A673 (cell line): ENCODE measurements around the gene PIGC. TPM values are rescaled to one million over a fixed set of nuclear protein-coding genes. Genes with fewer than 3 reads are reported as not detected.

ENCODE experiments used
- BruUV-seq: library from RNA; stranded (reverse); fragments of 400-500 nt; replicated peaks from 2 replicates; lab custom pipeline; 2021; lab: Mats Ljungman, UMichigan
- CTCF ChIA-PET: fragments of 300-600 bp; sonication (Branson Sonifier 250); formaldehyde crosslinking; loops from one replicate; lab custom pipeline; 2022; ENCODE audit warnings: antibody characterized with exemption; lab: Charles Lee
- POLR2A ChIA-PET: fragments of 300-600 bp; sonication (Branson Sonifier 250); formaldehyde crosslinking; loops from one replicate; lab custom pipeline; 2022; ENCODE audit warnings: antibody characterized with exemption; ENCODE audit not compliant: low non-redundant PET; lab: Charles Lee
- DNase-seq: peaks from one replicate; pipeline ENCODE4 v3.0.0-alpha.2; 2015; ENCODE audit warnings: low spot score
- H3K27ac ChIP-seq: fragments of 200-600 bp; sonication (generic); 2 replicates; pipeline ENCODE4 v1.5.1; 2016; ENCODE audit warnings: mixed run types, low read depth, mild to moderate bottlenecking, mixed read lengths, antibody characterized with exemption, low read length; ENCODE audit not compliant: poor library complexity, severe bottlenecking
- H3K27me3 ChIP-seq: fragments of 200-600 bp; sonication (generic); replicated peaks from 2 replicates; pipeline ENCODE4 v1.6.1; 2017; ENCODE audit warnings: mixed run types, low read depth, mild to moderate bottlenecking, mixed read lengths, antibody characterized with exemption, low read length; ENCODE audit not compliant: insufficient read depth, poor library complexity
- H3K36me3 ChIP-seq: fragments of 200-600 bp; sonication (generic); 2 replicates; pipeline ENCODE4 v1.6.1; 2016; ENCODE audit warnings: mixed run types, mild to moderate bottlenecking, mixed read lengths, antibody characterized with exemption, low read length; ENCODE audit not compliant: insufficient read depth, poor library complexity, severe bottlenecking
- H3K4me1 ChIP-seq: fragments of 200-600 bp; sonication (generic); 2 replicates; pipeline ENCODE4 v1.6.1; 2017; ENCODE audit warnings: mixed run types, mild to moderate bottlenecking, mixed read lengths, antibody characterized with exemption, low read length; ENCODE audit not compliant: insufficient read depth, poor library complexity, severe bottlenecking
- H3K4me3 ChIP-seq: fragments of 200-600 bp; sonication (generic); 2 replicates; pipeline ENCODE4 v1.5.1; 2016; ENCODE audit warnings: low read depth, mixed run types, mild to moderate bottlenecking, mixed read lengths, low read length; ENCODE audit not compliant: poor library complexity, severe bottlenecking
- H3K9me3 ChIP-seq: fragments of 200-600 bp; sonication (generic); 2 replicates; pipeline ENCODE4 v1.6.1; 2016; ENCODE audit warnings: mixed run types, low read depth, mild to moderate bottlenecking, mixed read lengths, antibody characterized with exemption, low read length; ENCODE audit not compliant: poor library complexity, severe bottlenecking
- CTCF ChIP-seq: fragments of 300-800, 200-600 bp; sonication (generic); conservative IDR thresholded peaks from 2 replicates; pipeline ENCODE4 v1.5.1; 2017; ENCODE audit warnings: low read depth, mild to moderate bottlenecking, antibody characterized with exemption, low read length, moderate library complexity, mixed read lengths
- EZH2 ChIP-seq: fragments of 200-600 bp; sonication (generic); IDR thresholded peaks from 2 replicates; pipeline ENCODE4 v1.6.1; 2017; ENCODE audit warnings: borderline replicate concordance, low read depth, mild to moderate bottlenecking, mixed read lengths, antibody characterized with exemption, low read length; ENCODE audit not compliant: poor library complexity, severe bottlenecking
- intact Hi-C: fragments of 100-400 bp; cut with micrococcal nuclease; formaldehyde crosslinking; loops from one replicate; pipeline ENCODE4 v1.10.0; 2022; ENCODE audit not compliant: unreplicated experiment
- total RNA-seq: library from RNA; stranded (reverse); gene quantifications from 2 replicates; pipeline ENCODE4 v1.2.3, GENCODE V29; 2021

PIGC gene
- total RNA-seq, 1 experiment from 2014 or later = 21.0 TPM

DNA sequence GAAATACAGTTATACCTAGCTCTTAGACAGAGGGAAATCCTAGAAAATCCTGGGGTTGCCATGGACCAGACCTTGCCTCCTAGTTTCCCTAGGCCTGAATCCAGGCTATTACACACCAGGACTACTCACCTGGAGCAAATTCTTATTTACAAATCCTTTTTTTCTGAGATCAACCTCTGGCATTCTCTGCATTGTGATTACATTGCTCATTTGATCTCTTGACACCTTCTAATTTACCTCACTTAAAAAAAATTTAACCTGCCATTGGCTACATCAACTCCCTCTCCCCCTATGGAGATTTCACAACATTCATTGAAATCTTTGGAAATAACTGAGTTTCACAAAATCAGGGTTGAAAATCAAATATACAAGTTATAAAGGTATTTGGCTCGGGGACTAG lies 26.3 kb downstream of the PIGC start:
- no peak overlapping the region for H3K4me3 ChIP-seq
- H3K27ac ChIP-seq = no peak overlapping the region
- no peaks in the 10 kb centered on the region for H3K4me1 ChIP-seq
- H3K9me3 ChIP-seq = no peaks in the 10 kb centered on the region
- TF ChIP-seq CTCF (no peak), EZH2 (no peak)
- CTCF ChIA-PET = no interaction called here
- POLR2A ChIA-PET = no interaction called here
- no peak for DNase-seq
- intact Hi-C loops = no loop called here
- no peaks in the 10 kb centered on the region for H3K36me3 ChIP-seq
- H3K27me3 ChIP-seq = no peaks in the 10 kb centered on the region
- BruUV-seq = no TSS peak

GRCh38 chr1:172416496-172417035 lies 27.3 kb downstream of the PIGC start:
- no peak for DNase-seq
- CTCF ChIA-PET = no interaction called here
- no peak overlapping the region for H3K4me3 ChIP-seq
- no peaks in the 10 kb centered on the region for H3K4me1 ChIP-seq
- BruUV-seq = no TSS peak
- H3K27ac ChIP-seq = no peak overlapping the region
- POLR2A ChIA-PET = interaction anchor here (0.6 kb wide), 1 partner anchor 552 kb away, joined by 4 read pairs; no protein-coding TSS in a partner anchor
- no peaks in the 10 kb centered on the region for H3K27me3 ChIP-seq
- no peaks in the 10 kb centered on the region for H3K9me3 ChIP-seq
- TF ChIP-seq CTCF (no peak), EZH2 (no peak)
- H3K36me3 ChIP-seq = no peaks in the 10 kb centered on the region
- intact Hi-C loops = no loop called here

DNA sequence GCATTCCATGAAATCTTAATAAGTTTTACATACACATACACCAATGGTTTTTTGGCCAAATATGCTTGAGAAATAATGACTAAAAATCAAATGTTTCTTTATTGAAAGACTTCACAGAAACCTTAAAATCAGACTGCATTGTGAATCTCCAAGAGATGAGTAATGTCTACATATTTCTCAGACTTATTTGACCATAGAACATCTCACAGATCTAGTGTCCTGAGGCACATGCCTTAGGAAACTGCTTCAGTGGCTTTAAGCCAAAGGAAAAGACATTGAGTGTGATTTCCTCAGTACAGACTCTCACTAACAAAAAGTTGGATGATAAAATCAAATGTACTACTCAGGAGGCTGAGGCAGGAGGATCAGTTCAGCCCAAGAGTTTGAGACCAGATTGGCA lies 29.5 kb downstream of the PIGC start:
- no peak for DNase-seq
- Histone ChIP-seq H3K27ac (no peak overlapping the region), H3K4me1 (no peaks in the 10 kb centered on the region), H3K36me3 (no peaks in the 10 kb centered on the region), H3K9me3 (no peaks in the 10 kb centered on the region), H3K27me3 (no peaks in the 10 kb centered on the region), H3K4me3 (no peak overlapping the region)
- no TSS peak for BruUV-seq
- TF ChIP-seq CTCF = no peak
- TF ChIP-seq EZH2 = no peak
- intact Hi-C loops = no loop called here
- POLR2A ChIA-PET = no interaction called here
- CTCF ChIA-PET = no interaction called here
